Measurements from ENCODE around the gene FRMD4A.
A peak's percentile ranks its signal among the peaks of the same experiment; 100 is the strongest.

The FRMD4A gene

DNA sequence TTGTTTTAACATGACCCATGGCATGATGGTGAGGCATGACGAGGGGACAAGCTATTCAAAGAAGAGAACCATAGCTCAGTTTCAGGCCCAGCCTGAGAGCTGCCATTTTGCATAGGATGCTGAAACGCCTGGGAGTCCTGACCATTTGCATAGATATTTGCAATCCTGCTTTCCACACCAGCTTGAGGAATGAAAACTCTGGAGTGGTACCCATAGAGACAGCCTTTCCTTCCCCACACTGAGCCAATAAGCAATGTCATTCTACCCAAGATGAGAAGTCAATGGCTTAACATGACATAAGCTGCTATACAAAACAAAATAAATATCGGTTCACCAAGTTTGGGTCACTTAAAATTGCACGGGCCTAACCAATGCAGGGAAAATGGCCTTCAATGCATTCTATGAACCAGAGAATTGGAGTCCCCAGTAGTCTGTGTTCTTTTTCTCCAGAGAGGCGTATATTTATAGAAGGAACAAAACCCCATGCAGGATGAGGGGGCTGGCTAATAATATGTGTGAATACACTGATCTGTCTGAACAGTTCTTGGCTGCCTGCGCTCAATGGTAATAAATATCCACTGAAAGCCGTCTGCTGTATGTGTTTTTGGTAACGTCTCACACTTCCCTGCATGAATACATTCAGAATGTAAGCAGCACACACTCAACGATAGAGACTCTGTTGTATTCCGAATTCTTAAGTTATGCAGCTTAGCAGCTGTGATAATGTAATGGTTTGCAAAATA is 329.3 kb downstream of the FRMD4A start:
- no peak for ATAC-seq (ENCODE audit: low read depth)
- no peaks in the 10 kb centered on the region for H3K9me3 ChIP-seq (ENCODE audit: severe bottlenecking)
- no peak overlapping the region for H3K27ac ChIP-seq (ENCODE audit: poor library complexity, severe bottlenecking)
- no peak for DNase-seq (ENCODE audit: low spot score)
- no peaks in the 10 kb centered on the region for H3K4me1 ChIP-seq (ENCODE audit: insufficient read depth, poor library complexity, severe bottlenecking)
- TF ChIP-seq, protein P1, sequence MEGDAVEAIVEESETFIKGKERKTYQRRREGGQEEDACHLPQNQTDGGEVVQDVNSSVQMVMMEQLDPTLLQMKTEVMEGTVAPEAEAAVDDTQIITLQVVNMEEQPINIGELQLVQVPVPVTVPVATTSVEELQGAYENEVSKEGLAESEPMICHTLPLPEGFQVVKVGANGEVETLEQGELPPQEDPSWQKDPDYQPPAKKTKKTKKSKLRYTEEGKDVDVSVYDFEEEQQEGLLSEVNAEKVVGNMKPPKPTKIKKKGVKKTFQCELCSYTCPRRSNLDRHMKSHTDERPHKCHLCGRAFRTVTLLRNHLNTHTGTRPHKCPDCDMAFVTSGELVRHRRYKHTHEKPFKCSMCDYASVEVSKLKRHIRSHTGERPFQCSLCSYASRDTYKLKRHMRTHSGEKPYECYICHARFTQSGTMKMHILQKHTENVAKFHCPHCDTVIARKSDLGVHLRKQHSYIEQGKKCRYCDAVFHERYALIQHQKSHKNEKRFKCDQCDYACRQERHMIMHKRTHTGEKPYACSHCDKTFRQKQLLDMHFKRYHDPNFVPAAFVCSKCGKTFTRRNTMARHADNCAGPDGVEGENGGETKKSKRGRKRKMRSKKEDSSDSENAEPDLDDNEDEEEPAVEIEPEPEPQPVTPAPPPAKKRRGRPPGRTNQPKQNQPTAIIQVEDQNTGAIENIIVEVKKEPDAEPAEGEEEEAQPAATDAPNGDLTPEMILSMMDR (IDR thresholded peaks at IDR 0.05; ENCODE audit: poor library complexity, severe bottlenecking): no peak
- H3K4me3 ChIP-seq (ENCODE audit: severe bottlenecking): no peak overlapping the region
- H3K36me3 ChIP-seq (ENCODE audit: low read depth): no peaks in the 10 kb centered on the region
- no peaks in the 10 kb centered on the region for H3K27me3 ChIP-seq (ENCODE audit: insufficient read depth, poor library complexity, severe bottlenecking)

DNA sequence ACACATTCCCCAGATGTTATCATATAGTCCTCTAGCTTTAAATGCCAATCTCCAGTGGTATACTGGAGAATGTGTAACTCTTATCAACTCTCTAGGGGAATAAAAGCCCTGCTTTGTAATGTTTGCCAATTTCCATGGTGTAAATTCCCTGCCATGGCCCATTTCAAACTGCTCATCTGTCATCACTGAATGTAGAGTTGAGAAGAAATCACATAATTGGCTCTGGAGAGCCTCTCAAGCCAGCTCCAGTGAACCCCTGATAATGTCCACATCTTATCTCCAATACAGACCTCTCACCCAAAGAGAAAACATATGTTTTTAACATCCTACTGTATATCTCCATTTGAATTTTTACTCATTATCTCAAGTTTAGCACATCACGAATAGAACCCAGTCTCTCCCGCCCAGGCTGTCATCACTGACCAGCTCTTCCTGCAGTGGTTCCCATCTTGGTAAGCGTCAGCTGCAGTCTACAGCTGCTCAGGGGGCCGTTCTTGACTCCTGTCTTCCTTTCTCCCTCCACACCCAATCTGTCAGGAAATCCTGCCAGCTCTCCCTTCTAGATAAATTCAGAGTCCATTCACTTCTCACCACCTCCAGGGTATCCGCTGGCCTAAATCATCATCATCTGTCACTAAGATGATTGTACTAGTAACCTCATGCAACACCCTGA is 332.4 kb downstream of the FRMD4A start:
- Histone ChIP-seq H3K9me3 (ENCODE audit: severe bottlenecking) (no peaks in the 10 kb centered on the region), H3K4me3 (ENCODE audit: severe bottlenecking) (no peak overlapping the region), H3K27ac (ENCODE audit: poor library complexity, severe bottlenecking) (no peak overlapping the region), H3K27me3 (ENCODE audit: insufficient read depth, poor library complexity, severe bottlenecking) (no peaks in the 10 kb centered on the region), H3K36me3 (ENCODE audit: low read depth) (no peaks in the 10 kb centered on the region), H3K4me1 (ENCODE audit: insufficient read depth, poor library complexity, severe bottlenecking) (no peaks in the 10 kb centered on the region)
- TF ChIP-seq, protein P1 (IDR thresholded peaks at IDR 0.05; ENCODE audit: poor library complexity, severe bottlenecking): no peak
- ATAC-seq (ENCODE audit: low read depth) (no peak), DNase-seq (ENCODE audit: low spot score) (no peak)

DNA sequence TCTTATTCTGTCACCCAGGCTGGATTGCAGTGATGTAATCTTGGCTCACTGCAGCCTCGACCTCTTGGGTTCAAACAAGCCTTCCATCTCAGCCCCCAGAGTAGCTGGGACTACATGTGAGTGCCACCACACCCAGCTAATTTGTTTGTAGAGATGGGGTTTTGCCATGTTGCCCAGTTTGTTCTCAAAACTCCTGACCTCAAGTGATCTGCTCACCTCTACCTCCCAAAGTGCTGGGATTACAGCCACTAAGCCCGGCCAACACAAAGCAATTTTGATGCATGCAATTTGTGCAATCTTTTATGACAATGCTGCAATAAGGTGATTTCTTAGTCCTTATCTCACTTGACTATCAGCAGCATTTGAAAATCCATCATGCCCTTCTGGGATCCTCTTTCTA is 333.1 kb downstream of the FRMD4A start:
- H3K27ac ChIP-seq (ENCODE audit: poor library complexity, severe bottlenecking): no peak overlapping the region
- H3K9me3 ChIP-seq (ENCODE audit: severe bottlenecking): no peaks in the 10 kb centered on the region
- H3K27me3 ChIP-seq (ENCODE audit: insufficient read depth, poor library complexity, severe bottlenecking): no peaks in the 10 kb centered on the region
- TF ChIP-seq, protein P1 (IDR thresholded peaks at IDR 0.05; ENCODE audit: poor library complexity, severe bottlenecking): no peak
- no peak for ATAC-seq (ENCODE audit: low read depth)
- no peaks in the 10 kb centered on the region for H3K36me3 ChIP-seq (ENCODE audit: low read depth)
- no peak for DNase-seq (ENCODE audit: low spot score)
- H3K4me1 ChIP-seq (ENCODE audit: insufficient read depth, poor library complexity, severe bottlenecking): no peaks in the 10 kb centered on the region
- H3K4me3 ChIP-seq (ENCODE audit: severe bottlenecking): no peak overlapping the region

DNA sequence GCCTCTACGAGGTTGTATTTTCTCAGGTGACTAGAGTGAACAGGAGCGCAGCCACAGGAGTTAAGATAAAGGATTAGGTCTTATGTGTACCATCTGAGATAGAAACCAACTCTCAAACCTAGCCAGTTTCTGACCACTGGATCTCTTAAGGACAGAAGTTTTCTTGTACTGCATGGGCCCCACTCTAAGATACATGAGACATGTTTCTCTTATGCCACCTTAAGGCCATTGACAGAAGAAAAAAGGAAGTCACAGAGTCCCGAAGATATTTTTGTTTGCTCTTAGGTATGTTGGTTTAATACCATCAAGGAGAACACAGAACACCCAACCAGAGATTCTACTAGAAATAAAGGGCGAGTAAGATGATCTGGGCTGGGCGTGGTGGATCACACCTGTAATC is 335.8 kb downstream of the FRMD4A start:
- Histone ChIP-seq H3K9me3 (ENCODE audit: severe bottlenecking) (no peaks in the 10 kb centered on the region), H3K36me3 (ENCODE audit: low read depth) (no peaks in the 10 kb centered on the region), H3K27ac (ENCODE audit: poor library complexity, severe bottlenecking) (no peak overlapping the region), H3K4me1 (ENCODE audit: insufficient read depth, poor library complexity, severe bottlenecking) (peaks cover 3% of the 10 kb centered on the region), H3K4me3 (ENCODE audit: severe bottlenecking) (no peak overlapping the region), H3K27me3 (ENCODE audit: insufficient read depth, poor library complexity, severe bottlenecking) (no peaks in the 10 kb centered on the region)
- TF ChIP-seq, protein P1 (IDR thresholded peaks at IDR 0.05; ENCODE audit: poor library complexity, severe bottlenecking): peak; percentile 17
- DNase-seq (ENCODE audit: low spot score) (no peak), ATAC-seq (ENCODE audit: low read depth) (no peak)

DNA sequence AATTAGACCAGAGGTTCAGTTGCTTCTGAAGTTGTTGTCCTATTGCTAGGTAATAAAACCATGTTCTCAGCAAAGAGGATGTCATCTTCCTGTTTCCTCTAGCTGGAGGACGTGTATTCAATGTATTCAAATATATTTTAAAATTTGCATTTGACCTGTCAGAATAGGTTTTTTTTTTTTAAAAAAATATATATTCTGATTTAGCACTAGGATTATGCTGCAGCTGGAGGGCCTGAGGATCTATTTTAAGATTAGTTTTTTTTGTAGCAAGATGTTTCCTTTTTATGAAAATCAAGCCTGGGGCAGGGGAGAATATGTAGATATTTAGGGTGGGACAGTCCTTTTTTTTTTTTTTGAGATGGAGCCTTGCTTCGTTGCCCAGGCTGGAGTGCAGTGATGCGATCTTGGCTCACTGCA is 337.0 kb downstream of the FRMD4A start:
- H3K27me3 ChIP-seq (ENCODE audit: insufficient read depth, poor library complexity, severe bottlenecking): no peaks in the 10 kb centered on the region
- H3K4me3 ChIP-seq (ENCODE audit: severe bottlenecking): no peak overlapping the region
- no peaks in the 10 kb centered on the region for H3K36me3 ChIP-seq (ENCODE audit: low read depth)
- H3K4me1 ChIP-seq (ENCODE audit: insufficient read depth, poor library complexity, severe bottlenecking): peaks cover 3% of the 10 kb centered on the region
- no peak for DNase-seq (ENCODE audit: low spot score)
- TF ChIP-seq, protein P1 (IDR thresholded peaks at IDR 0.05; ENCODE audit: poor library complexity, severe bottlenecking): no peak
- H3K27ac ChIP-seq (ENCODE audit: poor library complexity, severe bottlenecking): no peak overlapping the region
- ATAC-seq (ENCODE audit: low read depth): no peak
- no peaks in the 10 kb centered on the region for H3K9me3 ChIP-seq (ENCODE audit: severe bottlenecking)
